ENCODE data around the gene ST7L. TPM values are rescaled to one million over a fixed set of nuclear protein-coding genes. Genes with fewer than 3 reads are reported as not detected.

The ST7L gene
- total and polyA plus RNA-seq, 2 experiments from 2014 or later: 9.2 to 14.2 TPM

DNA sequence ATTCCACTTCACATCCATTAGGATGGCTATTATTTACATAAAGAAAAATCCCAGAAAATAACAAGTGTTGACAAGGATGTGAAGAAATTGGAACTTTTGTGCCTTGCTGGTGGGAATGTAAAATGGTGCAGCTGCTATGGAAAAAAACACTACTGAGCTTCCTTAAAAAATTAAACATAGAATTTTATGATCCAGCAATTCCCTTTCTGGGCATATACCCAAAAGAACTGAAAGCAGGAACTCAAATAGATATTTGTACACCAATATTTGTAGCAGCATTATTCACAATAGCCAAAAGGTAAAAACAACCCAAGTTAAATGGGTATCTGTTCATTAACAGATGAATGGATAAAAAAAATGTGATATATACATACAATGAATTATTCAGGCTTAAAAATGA lies 64.5 kb downstream of the ST7L start:
- H3K4me2 ChIP-seq: no peak overlapping the region
- no peak overlapping the region for H3K27ac ChIP-seq
- H3K9me3 ChIP-seq (ENCODE audit: low read depth): no peaks in the 10 kb centered on the region
- H3K4me1 ChIP-seq (ENCODE audit: insufficient read depth): no peaks in the 10 kb centered on the region
- H2AFZ ChIP-seq: no peak overlapping the region
- no peak for DNase-seq (ENCODE audit: low spot score)
- H3K9me2 ChIP-seq (replicated peaks; ENCODE audit: insufficient read depth): no peaks in the 10 kb centered on the region
- H3K27me3 ChIP-seq: no peaks in the 10 kb centered on the region
- TF ChIP-seq EZH2 (IDR thresholded peaks at IDR 0.05; ENCODE audit: borderline replicate concordance) (no peak), EZH2phosphoT487 (IDR thresholded peaks at IDR 0.05; ENCODE audit: low read depth, severe bottlenecking, unreplicated experiment) (no peak)
- TF ChIP-seq, protein P1, sequence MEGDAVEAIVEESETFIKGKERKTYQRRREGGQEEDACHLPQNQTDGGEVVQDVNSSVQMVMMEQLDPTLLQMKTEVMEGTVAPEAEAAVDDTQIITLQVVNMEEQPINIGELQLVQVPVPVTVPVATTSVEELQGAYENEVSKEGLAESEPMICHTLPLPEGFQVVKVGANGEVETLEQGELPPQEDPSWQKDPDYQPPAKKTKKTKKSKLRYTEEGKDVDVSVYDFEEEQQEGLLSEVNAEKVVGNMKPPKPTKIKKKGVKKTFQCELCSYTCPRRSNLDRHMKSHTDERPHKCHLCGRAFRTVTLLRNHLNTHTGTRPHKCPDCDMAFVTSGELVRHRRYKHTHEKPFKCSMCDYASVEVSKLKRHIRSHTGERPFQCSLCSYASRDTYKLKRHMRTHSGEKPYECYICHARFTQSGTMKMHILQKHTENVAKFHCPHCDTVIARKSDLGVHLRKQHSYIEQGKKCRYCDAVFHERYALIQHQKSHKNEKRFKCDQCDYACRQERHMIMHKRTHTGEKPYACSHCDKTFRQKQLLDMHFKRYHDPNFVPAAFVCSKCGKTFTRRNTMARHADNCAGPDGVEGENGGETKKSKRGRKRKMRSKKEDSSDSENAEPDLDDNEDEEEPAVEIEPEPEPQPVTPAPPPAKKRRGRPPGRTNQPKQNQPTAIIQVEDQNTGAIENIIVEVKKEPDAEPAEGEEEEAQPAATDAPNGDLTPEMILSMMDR (IDR thresholded peaks at IDR 0.05; ENCODE audit: poor library complexity): no peak
- H3K79me2 ChIP-seq: no peaks in the 10 kb centered on the region
- no peaks in the 10 kb centered on the region for H3K36me3 ChIP-seq (replicated peaks; ENCODE audit: insufficient read depth, low read depth)
- no peak overlapping the region for H3K4me3 ChIP-seq
- no peaks in the 10 kb centered on the region for H4K20me1 ChIP-seq (ENCODE audit: insufficient read depth, poor library complexity, severe bottlenecking)

DNA sequence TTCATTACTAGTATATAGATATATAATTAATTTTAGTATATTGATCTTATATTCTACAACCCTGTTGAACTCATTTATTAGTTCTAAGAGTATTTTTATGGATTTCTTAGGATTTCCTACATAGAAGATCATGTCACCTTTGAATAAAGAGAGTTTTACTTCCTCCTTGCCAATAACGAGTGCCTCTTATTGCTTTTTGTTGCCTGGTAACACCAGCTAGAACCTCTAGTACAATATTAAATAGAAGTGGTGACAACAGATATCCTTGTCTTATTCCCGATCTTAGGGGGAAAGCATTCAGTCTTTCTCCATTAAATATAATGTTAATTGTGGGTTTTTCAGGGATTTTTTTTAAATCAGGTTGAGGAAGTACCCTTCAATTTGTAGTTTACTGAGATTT lies 69.4 kb downstream of the ST7L start:
- 85% methylated on average over 2 of the region's 2 CpGs for WGBS (ENCODE audit: low lambda C conversion rate, missing lambda C conversion rate)

DNA sequence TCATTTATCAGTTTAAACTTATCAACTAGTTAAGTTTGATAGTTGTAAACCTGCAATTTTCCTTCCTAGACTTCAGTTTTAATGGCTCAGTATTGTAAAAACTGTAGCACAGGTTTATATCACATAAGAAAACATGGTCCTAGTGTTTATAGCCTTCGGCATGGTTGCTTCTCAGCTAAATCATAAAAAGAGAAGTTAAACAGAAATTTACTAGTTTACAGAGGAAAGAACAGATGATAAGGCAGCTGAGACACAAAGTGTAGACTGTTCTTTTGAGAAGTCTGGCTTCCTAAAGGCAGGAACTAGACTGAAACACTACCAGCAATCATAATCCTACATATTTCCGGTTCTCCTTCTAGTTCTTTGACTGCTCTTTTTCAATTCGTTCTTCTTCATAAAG lies 70.4 kb downstream of the ST7L start:
- whole genome bisulfite sequencing (ENCODE audit: low lambda C conversion rate, missing lambda C conversion rate): 39% methylated on average over 3 of the region's 3 CpGs
- Histone ChIP-seq H3K4me3 (no peak overlapping the region), H3K9me2 (replicated peaks; ENCODE audit: insufficient read depth) (no peaks in the 10 kb centered on the region), H3K9me3 (ENCODE audit: low read depth) (no peaks in the 10 kb centered on the region), H3K4me2 (peak overlapping the region; percentile 35), H3K79me2 (no peaks in the 10 kb centered on the region), H3K27ac (peak overlapping the region; percentile 22), H2AFZ (no peak overlapping the region), H3K27me3 (no peaks in the 10 kb centered on the region), H3K36me3 (replicated peaks; ENCODE audit: insufficient read depth, low read depth) (no peaks in the 10 kb centered on the region), H4K20me1 (ENCODE audit: insufficient read depth, poor library complexity, severe bottlenecking) (no peaks in the 10 kb centered on the region), H3K4me1 (ENCODE audit: insufficient read depth) (peaks cover 10% of the 10 kb centered on the region)
- TF ChIP-seq EZH2phosphoT487 (IDR thresholded peaks at IDR 0.05; ENCODE audit: low read depth, severe bottlenecking, unreplicated experiment) (no peak), EZH2 (IDR thresholded peaks at IDR 0.05; ENCODE audit: borderline replicate concordance) (no peak)
- TF ChIP-seq, protein P1 (IDR thresholded peaks at IDR 0.05; ENCODE audit: poor library complexity): no peak
- peak; percentile 10 for DNase-seq (ENCODE audit: low spot score)

More for the DNA sequence above, 69.4 kb downstream of the ST7L start:
- H2AFZ ChIP-seq: no peak overlapping the region
- no peaks in the 10 kb centered on the region for H3K36me3 ChIP-seq (replicated peaks; ENCODE audit: insufficient read depth, low read depth)
- TF ChIP-seq EZH2phosphoT487 (IDR thresholded peaks at IDR 0.05; ENCODE audit: low read depth, severe bottlenecking, unreplicated experiment) (no peak), EZH2 (IDR thresholded peaks at IDR 0.05; ENCODE audit: borderline replicate concordance) (no peak)
- TF ChIP-seq, protein P1 (IDR thresholded peaks at IDR 0.05; ENCODE audit: poor library complexity): no peak
- no peak overlapping the region for H3K4me2 ChIP-seq
- no peak overlapping the region for H3K27ac ChIP-seq
- no peaks in the 10 kb centered on the region for H3K27me3 ChIP-seq
- H3K9me2 ChIP-seq (replicated peaks; ENCODE audit: insufficient read depth): no peaks in the 10 kb centered on the region
- H4K20me1 ChIP-seq (ENCODE audit: insufficient read depth, poor library complexity, severe bottlenecking): no peaks in the 10 kb centered on the region
- no peaks in the 10 kb centered on the region for H3K9me3 ChIP-seq (ENCODE audit: low read depth)
- H3K79me2 ChIP-seq: no peaks in the 10 kb centered on the region
- H3K4me3 ChIP-seq: no peak overlapping the region
- DNase-seq (ENCODE audit: low spot score): no peak
- H3K4me1 ChIP-seq (ENCODE audit: insufficient read depth): peaks cover 6% of the 10 kb centered on the region

DNA sequence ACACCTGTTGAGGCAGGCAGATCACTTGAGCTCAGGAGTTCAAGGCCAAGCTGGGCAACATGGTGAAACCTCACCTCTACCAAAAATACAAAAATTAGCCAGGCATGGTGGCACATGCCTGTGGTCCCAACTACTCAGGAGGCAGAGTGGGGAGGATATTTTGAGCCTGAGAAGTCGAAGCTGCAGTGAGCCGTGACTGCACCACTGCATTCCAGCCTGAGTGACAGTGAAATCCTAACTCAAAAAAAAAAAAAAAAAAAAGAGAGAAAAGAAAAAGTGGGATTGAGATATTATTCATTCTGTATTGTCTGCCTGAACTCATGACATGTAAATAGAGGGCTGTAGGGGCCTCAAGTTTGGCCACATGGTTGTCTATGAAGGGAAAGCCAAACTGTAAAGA lies 72.9 kb downstream of the ST7L start:
- Histone ChIP-seq H3K79me2 (no peaks in the 10 kb centered on the region), H4K20me1 (ENCODE audit: insufficient read depth, poor library complexity, severe bottlenecking) (no peaks in the 10 kb centered on the region), H3K27me3 (no peaks in the 10 kb centered on the region), H3K4me3 (no peak overlapping the region), H2AFZ (no peak overlapping the region), H3K4me2 (no peak overlapping the region), H3K36me3 (replicated peaks; ENCODE audit: insufficient read depth, low read depth) (no peaks in the 10 kb centered on the region), H3K9me3 (ENCODE audit: low read depth) (no peaks in the 10 kb centered on the region), H3K27ac (no peak overlapping the region), H3K4me1 (ENCODE audit: insufficient read depth) (peaks cover 10% of the 10 kb centered on the region), H3K9me2 (replicated peaks; ENCODE audit: insufficient read depth) (no peaks in the 10 kb centered on the region)
- TF ChIP-seq, protein P1 (IDR thresholded peaks at IDR 0.05; ENCODE audit: poor library complexity): no peak
- 100% methylated on average over 2 of the region's 2 CpGs for WGBS (ENCODE audit: low lambda C conversion rate, missing lambda C conversion rate)
- DNase-seq (ENCODE audit: low spot score): no peak
